HG03354 (cell line): ENCODE results near the gene TNFRSF17.

Experiments
- ATAC-seq: cut with Tn5 transposase; IDR thresholded peaks from one replicate; pipeline ENCODE4 v1.9.1; 2021; ENCODE audit warnings: mild to moderate bottlenecking; ENCODE audit not compliant: unreplicated experiment, poor library complexity, severe bottlenecking

Gene TNFRSF17

DNA sequence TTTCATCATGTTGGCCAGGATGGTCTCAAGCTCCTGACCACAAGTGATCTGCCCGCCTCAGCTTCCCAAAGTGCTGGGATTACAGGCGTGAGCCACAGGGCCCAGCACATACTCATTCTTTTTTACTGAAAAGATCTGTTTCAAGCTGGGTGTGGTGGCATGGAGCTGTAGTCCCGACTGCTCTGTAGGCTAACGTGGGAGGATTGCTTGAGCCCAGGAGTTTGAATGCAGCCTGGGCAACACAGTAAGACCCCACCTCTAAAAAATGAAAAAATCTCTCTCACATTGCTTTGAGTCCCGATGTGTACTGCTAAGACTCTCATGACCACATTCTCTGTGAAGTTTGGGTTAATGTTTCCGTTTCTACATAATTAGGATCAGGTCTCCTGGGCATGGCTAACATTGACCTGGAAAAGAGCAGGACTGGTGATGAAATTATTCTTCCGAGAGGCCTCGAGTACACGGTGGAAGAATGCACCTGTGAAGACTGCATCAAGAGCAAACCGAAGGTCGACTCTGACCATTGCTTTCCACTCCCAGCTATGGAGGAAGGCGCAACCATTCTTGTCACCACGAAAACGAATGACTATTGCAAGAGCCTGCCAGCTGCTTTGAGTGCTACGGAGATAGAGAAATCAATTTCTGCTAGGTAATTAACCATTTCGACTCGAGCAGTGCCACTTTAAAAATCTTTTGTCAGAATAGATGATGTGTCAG lies 2.3 kb downstream of the TNFRSF17 start:
- ATAC-seq: no peak

DNA sequence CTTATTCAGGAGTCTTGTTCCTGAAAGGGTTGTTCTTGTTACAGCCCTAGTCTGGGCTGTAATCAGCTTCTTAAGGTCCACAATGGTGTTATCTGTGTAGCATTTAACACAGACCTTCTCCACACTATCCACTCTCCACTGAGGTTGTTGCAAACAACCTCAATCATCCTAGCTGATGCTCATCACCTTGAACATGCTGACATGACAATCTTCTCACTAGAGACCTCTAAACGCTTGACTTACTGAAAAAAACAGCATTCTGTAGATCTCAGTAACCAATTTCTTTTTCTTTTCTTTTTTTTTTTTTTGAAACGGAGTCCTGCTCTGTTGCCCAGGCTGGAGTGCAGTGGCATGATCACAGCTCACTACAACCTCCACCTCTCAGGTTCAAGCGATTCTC lies 3.6 kb downstream of the TNFRSF17 start:
- no peak for ATAC-seq

DNA sequence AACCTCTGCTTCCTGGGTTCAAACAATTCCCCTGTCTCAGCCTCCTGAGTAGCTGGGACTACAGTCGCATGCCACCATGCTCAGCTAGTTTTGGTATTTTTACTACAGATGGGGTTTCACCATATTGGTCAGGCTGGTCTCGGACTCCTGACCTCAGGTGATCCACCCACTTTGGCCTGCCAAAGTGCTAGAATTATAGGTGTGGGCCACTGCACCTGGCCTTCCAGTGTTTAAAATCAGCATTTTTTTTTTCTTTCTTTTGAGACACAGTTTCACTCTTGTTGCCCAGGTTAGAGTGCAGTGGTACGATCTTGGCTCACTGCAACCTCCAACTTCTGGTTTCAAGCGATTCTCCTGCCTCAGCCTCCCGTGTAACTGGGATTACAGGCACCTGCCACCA lies 5.3 kb downstream of the TNFRSF17 start:
- ATAC-seq: peak; percentile 40

DNA sequence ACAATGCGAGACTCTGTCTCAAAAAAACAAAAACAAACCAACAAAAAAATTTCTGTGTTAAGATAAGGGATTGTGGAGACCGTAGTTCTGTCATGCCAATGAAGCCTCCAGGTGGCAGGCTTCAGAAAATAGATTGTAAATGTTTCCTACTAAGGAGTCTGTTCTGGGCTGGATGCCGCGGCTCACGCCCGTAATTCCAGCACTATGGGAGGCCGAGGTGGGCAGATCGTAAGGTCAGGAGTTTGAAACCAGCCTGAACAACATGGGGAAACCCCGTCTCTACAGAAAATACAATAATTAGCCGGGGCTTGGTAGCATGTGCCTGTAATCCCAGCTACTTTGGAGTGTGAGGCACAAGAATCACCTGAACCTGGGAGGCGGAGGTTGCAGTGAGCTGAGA lies 7.1 kb downstream of the TNFRSF17 start:
- ATAC-seq: no peak

DNA sequence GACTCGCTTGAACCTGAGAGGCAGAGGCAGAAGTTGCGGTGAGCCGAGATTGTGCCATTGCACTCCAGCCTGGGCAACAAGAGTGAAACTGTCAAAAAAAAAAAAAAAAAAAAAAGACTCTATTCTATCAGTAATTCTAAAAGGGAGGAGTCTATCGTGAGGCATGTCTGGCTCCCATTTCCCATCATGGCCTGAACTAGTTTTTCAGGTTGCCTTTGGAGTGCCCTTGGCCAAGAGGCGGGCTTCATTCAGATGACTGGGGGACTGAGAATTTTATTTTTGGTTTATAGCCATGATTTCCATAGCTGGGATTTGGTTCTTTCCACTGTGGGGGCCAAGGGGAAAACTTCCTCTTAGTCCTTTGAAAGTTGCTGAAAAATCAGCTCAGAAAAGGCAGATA lies 8.1 kb downstream of the TNFRSF17 start:
- no peak for ATAC-seq

DNA sequence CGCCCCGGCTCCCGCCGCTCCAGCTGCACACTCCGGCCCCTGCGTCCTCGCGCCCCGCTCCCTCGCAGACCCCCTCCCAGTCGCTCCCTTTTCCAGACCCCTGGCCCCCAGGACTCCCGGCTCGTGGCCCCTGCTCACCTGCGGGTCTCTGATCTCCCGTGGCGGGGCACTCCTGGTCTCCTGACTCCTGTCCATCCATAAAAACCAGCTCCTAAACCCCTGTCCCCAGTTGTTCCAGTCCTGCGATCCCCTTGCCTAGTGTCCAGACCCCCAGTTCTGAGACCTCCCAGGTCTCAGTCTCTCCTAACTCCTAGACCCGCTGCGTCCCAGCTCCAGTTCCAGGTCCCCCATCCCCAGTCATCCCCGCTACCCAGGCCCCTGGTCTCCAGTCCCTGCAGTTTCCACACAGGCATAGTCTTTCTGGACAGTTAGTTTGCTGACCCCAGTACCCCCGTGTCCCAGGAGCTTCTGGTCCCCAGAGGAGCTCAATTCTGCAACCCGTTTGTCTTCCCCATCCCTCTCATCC lies 11.9 kb downstream of the TNFRSF17 start:
- ATAC-seq: peak; percentile 1

DNA sequence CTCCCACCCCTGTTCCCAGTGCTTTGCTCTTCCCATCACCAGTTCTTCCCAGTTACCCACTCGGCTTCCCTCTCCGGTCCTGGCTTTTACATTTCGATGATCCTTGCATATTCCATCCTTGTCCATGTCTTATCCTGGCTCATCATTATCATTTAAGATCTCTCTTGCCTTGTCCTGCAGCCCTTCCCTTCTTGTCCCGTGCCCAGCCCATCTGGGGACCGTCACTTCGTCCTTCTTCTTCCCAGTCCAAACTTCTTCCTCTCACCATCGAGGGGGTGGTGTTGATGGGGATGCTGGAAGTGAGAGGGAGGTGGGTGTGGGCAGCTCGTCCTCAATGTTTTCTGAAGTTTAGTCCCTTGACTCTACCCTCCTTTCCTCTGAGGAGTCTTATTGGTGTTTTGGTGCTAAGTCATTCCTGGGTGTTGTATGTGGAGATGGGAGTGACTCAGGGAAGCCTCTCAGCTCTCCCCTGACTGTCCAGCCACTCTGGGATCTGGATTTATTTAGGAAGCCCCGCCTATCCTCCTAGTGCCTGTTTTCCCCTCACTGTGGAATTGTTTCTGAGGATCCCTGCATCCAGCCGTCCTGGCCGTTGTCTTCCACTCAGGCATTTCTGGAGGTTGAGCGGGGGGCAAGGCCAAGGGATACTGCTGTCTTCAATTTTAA lies 12.5 kb downstream of the TNFRSF17 start:
- no peak for ATAC-seq

DNA sequence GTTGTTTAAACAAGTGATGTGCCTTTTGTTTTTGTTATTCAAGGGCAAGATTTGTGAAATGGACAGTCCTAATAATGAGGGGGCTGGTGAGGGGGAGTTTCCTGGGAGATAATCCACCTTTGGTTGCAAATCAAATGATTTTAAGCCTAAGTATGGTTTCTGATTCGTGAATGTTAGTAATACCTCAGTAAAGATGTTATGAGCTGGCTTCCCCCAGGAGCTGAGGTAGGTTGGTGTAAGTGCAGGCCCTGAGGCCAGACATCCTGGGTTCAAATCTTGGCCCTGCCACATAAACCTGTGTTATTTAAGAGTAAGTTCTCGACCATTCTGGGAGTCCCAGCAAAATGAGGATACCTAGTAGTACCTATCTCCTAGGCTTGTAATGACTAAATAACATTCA lies 13.1 kb downstream of the TNFRSF17 start:
- no peak for ATAC-seq

DNA sequence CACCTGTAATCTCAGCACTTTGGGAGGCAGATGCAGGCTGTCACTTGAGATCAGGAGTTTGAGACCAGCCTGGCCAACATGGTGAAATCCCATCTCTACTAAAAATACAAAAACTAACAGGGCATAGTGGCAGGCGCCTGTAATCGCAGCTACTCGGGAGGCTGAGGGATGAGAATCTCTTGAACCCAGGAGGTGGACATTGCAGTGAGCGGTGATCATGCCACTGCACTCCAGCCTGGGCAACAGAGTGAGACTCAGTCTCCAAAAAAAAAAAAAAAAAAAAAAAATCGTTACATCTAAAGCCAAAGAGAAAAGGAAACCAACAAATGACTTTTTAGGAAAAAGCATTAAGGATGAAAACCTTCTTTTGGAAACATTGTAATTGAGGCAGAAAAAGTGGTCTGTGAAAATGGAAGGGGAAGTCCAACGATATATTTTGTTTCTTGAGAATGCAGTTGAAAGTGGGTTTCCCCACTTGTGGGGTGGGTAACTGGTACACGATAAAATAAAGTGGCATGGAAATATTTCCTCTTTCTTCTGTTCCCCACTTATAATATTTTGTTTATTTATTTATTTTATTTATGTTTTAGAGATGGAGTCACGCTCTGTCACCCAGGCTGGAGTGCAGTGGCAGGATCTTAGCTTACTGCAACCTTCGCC lies 14.1 kb downstream of the TNFRSF17 start:
- no peak for ATAC-seq

DNA sequence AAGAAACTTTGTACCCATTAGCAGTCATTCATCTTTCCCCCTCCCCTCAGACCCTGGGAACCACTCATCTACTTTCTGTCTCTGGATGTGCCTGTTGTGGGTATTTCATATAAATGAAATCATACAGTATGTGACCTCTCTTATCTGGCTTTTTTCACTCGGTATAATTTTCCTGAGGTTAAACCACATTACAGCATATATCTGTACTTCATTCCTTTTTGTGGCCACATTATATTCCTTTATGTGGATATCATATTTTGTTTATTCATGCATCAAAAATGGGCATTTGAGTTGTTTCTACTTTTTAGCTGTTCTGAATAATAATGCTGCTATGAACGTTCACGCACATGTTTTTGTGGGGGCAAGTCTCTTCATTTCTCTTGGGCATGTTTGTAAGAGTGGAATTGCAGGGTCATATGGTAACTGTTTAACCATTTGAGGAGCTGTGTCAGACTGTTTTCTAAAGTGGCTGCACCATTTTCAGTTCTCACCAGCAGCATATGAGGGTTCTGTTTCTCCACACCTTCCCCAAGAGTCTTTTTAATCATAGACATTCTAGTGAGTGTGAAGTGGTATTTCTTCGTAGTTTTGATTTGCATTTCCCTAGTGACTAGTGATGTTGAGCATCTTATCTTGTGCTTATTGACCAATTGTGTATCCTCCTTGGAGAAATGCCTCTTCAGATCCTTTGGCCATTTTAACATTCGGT lies 15.3 kb downstream of the TNFRSF17 start:
- ATAC-seq: no peak

DNA sequence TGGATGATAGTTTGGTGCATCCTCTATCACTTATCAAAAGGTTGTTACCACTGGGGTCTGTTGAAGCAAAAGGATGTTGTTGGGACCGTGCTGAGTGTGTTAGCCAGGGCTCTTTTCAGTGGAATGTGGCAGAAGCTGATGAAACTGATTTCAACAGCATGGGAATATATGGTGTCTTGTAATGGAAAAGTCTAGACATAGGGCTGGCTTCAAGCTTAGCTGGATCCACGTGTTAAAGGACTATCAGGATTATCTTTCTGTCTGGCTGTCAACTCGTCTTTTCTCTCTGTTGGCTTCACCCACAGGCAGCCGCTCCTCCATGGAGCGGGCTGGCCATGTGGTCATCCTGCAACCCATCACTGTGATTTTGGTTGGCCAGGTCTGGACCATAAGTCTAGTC lies 20.2 kb downstream of the TNFRSF17 start:
- no peak for ATAC-seq

DNA sequence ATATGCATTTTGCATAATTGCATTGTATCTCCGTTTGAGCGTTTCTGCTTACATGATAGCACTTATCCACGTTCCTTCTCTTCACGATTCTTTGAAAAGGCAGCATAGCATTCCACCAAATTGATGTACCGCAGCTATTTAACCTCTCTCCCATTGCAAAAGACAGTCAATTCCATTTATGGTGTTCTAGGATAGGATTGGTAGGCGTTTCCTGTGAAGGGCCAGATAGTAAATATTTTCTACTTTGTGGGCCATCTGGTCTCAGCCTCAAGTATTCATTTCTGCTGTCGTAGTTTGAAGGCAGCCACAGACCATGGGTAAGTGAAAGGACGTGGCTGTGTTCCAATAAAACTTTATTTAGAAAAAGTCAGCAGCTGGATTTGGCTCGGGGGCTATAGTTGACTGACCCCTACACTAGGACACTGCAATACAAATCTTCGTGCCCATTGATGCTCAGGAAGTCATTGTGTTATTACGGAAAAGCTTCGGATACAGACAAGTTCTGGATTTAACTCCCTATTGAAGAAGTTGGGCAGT lies 21.6 kb downstream of the TNFRSF17 start:
- ATAC-seq: no peak

DNA sequence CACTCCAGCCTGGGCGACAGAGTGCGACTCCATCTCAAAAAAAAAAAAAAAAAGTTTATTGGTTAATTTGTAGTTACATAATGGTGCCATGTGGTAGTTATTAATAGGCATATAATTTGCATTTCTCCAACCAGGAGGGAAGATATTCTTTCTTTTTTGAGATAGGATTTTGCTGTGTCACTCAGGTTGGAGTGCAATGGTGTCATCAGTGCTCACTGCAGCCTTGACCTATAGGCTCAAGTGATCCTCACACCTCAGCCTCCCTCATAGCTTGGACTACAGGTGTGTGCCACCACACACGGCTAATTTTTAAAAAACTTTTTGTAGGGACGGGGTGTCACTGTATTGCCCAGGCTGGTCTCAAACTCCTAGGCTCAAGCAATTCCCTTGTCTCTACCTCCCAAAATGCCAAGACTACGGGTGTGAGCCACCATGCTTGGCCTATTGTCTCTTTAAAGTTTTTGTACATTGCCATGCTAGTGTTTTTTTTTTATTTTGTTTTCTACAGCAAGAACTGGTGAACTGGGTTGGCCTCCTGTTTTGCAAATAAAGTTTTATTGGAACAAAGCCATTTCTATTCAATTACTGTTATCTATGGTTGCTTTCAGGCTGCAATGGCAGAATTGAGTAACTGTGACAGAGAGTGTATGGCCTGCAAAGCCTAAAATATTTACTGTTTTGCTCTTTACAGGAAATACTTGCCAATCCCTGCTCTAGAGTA lies 23.4 kb downstream of the TNFRSF17 start:
- no peak for ATAC-seq

DNA sequence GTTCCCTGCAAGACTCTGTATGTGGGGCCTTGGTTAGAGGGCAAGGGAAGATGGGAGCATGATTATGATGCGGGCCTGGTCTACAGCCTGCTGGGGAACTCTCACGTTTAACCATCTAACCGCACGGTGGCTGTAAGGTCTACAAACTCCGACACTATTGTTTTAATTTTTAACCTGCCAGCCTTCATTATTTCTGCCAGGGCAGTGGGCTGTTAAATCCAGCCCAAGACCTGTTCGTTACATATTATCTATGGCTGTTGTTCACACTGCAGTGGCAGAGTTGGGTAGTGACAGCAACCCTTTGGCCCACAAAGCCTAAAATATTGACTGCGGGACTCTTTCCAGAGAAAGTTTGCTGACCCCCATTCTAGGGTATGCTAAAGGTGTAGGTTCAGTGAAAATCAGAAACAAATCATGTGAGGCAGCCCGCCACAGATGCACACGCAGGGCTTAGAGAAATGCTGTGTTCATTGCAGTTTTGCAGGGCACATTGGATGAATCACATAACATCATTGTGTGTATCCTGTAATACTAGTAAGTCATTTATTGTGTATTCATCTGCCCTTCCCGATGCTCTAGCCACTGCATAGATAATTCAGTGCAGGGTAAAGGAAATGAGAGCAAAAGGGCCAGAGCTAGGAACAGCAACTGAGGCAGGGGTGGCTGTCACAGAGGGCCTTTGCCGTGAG lies 25.8 kb downstream of the TNFRSF17 start:
- ATAC-seq: peak; percentile 69

DNA sequence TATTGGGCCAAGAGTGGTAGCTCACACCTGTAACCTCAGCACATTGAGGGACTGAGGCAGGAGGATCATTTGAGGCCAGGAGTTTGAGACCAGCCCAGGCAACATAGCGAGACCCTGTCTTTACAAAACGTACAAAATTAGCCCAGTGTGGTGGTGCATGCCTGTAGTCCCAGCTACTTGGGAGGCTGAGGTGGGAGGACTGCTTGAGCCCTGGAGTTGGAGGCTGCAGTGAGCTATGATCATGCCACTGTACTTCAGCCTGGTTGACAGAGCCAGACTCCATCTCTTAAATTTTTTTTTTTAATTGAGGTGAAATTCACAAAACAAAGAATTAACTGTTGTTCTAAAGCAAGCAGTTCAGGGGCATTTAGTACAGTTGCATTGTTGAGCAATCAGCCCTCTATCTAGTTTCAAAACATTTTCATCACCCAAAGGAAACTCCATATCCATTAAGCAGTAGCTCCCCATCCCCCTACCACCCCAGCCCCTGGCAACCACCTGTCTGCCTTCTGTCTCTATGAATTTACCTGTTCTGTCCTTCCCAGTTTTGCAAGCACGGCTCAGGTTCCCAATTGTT lies 27.1 kb downstream of the TNFRSF17 start:
- ATAC-seq: no peak

DNA sequence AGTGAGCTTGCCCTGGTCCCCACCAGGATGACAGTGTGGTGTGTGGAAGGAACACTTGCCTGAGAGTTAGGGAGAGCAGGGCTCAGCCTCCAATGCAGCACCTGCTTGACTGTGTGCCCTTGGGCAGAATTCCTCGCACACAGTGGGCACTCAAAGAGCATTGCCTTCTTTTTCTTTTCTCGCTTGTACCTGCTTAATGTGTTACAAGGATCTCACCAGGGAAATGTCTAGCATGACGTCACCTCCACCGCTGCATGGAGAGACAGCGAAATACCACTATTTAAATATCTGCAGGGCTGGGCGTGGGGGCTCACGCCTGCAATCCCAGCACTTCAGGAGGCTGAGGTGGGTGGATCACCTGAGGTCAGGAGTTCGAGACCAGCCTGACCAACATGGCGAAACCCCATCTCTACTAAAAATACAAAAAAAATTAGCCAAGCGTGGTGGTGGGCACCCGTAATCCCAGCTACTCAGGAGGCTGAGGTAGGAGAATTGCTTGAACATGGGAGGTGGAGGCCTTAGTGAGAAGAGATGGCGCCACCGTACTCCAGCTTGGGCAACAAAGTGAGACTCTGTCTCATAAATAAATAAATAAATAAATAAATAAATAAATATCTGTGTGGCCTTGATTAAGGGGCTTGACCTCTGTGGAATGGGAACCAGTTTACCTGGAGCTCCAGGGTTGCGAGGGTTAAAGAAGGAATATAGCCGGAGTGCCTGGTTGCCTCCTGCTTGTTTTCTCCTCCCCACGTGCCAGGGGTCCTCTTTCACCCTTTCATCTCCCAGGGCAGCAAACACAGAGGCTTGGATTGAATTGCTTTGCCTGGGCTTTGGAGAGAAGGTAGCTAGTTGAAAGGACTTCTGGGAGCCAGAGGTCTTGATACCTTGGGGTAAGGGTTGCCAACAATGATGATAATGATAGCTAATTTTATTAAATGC lies 27.8 kb downstream of the TNFRSF17 start:
- no peak for ATAC-seq
